Esophagus muscularis mucosa (tissue), 4 donors: ENCODE measurements around the gene TMEM119.

Experiments
- EP300 ChIP-seq: sonication (generic); formaldehyde crosslinking; IDR thresholded peaks from one replicate; pipeline ENCODE4 v1.6.1; 2017; ENCODE audit warnings: antibody characterized with exemption
- POLR2A ChIP-seq: fragments of 450-650 bp; IDR thresholded peaks from one replicate; pipeline ENCODE4 v1.6.1; 2017; ENCODE audit warnings: antibody characterized with exemption, moderate library complexity, mild to moderate bottlenecking, low read depth
- POLR2AphosphoS5 ChIP-seq, 2 donors: sonication (generic); formaldehyde crosslinking; IDR thresholded peaks; one replicate each; pipeline ENCODE4 v1.6.1; 2017; ENCODE audit warnings: antibody characterized with exemption in 2 of 2
- TF ChIP-seq, protein P1 (sequence below), 3 experiments: fragments of 200-600 bp in 2 of 3; fragments of 450-650 bp in 1 of 3; sonication (generic) in 2 of 3; IDR thresholded peaks; one replicate each; pipeline ENCODE4 v1.5.1; 2017 to 2019; ENCODE audit warnings: antibody characterized with exemption in 3 of 3, mild to moderate bottlenecking in 2 of 3, moderate library complexity in 1 of 3

DNA sequence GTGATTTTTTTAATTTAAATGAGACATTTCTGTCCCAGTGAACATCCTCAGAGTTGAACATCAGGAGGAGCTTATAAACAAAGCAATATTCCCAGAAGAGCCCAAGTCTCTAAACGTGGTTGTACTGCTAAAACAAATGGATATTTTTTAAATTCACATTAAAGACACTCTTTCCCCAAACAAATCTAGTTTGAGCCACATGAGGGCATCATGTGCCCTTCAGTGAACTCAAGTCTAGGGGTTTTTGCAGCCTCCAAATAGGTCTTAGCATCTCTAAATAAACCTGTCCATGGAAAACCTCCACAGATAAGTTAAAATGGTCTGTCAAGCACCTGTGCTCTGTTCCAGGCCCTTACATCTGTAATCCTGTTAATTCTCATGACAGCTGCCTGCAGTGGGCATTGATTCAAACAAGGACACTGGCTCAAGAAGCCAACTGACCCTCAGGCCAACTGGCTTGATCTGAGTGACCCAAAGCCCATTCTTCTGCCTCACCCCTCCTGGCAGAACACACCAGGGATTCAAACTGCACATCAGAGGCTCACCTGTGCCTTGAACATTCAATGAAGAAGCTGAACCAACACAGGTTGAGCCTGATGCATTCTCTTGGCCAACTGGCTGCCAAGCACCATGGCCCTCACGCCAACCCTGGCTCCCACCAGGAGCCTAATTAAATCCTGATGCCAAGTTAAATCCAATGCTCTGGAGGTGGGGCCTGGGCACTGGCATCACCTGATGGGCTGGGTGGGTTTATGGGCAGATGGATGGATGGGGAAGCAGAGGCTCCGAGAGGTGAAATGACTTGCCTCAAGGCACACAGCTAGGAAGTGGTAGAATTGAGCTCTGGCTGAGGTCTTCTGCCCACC lies 26.9 kb downstream of the TMEM119 start:
- no peak for TF ChIP-seq POLR2A
- TF ChIP-seq, protein P1, sequence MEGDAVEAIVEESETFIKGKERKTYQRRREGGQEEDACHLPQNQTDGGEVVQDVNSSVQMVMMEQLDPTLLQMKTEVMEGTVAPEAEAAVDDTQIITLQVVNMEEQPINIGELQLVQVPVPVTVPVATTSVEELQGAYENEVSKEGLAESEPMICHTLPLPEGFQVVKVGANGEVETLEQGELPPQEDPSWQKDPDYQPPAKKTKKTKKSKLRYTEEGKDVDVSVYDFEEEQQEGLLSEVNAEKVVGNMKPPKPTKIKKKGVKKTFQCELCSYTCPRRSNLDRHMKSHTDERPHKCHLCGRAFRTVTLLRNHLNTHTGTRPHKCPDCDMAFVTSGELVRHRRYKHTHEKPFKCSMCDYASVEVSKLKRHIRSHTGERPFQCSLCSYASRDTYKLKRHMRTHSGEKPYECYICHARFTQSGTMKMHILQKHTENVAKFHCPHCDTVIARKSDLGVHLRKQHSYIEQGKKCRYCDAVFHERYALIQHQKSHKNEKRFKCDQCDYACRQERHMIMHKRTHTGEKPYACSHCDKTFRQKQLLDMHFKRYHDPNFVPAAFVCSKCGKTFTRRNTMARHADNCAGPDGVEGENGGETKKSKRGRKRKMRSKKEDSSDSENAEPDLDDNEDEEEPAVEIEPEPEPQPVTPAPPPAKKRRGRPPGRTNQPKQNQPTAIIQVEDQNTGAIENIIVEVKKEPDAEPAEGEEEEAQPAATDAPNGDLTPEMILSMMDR (IDR thresholded peaks at IDR 0.05), result peak in 2 of 3 experiments; percentile 29 to 30
- TF ChIP-seq EP300, result no peak
- TF ChIP-seq POLR2AphosphoS5 (IDR thresholded peaks at IDR 0.05), result no peak
